Prostate gland (tissue), 2 donors: Measurements from ENCODE around the gene ST3GAL6.

ENCODE experiments used
- CTCF ChIP-seq, 4 experiments: fragments of 200-600 bp in 2 of 4; fragments of 450-650 bp in 2 of 4; sonication (generic) in 2 of 4; IDR thresholded peaks; 1 replicate in 3 of 4; 2 replicates in 1 of 4; pipeline ENCODE4 v1.5.1; 2016 to 2019; ENCODE audit warnings: antibody characterized with exemption in 4 of 4, mild to moderate bottlenecking in 2 of 4, moderate library complexity in 2 of 4
- POLR2A ChIP-seq: fragments of 450-650 bp; IDR thresholded peaks from one replicate; pipeline ENCODE4 v1.6.1; 2016; ENCODE audit warnings: antibody characterized with exemption, mild to moderate bottlenecking

- TF ChIP-seq CTCF (IDR thresholded peaks at IDR 0.05) (no peak), POLR2A (no peak)
Observed at GRCh38 chr3:98726084-98726483, 37.1 kb upstream of the ST3GAL6 start.
